PFSK-1 (cell line): ENCODE measurements around the gene POLE.

Experiments
- FOXP2 ChIP-seq: optimal IDR thresholded peaks from 2 replicates; pipeline ENCODE3; 2011; ENCODE audit warnings: borderline replicate concordance, control low read depth, inconsistent platforms; ENCODE audit not compliant: insufficient read depth; ENCODE audit errors: extremely low read length, extremely low read depth
- POLR2AphosphoS5 ChIP-seq: IDR thresholded peaks from 2 replicates; pipeline ENCODE4 v1.6.1; 2012; ENCODE audit warnings: low read depth, mild to moderate bottlenecking, control low read depth, low read length, moderate library complexity
- REST ChIP-seq, 2 experiments: IDR thresholded peaks; 2 replicates each; pipeline versions ENCODE4 v1.6.1 to v1.8.0; 2011 to 2012; ENCODE audit warnings: low read depth in 2 of 2, low read length in 2 of 2, control low read depth in 1 of 2, inconsistent platforms in 1 of 2, mild to moderate bottlenecking in 1 of 2, moderate library complexity in 1 of 2; ENCODE audit not compliant: insufficient read depth in 1 of 2
- SIN3A ChIP-seq: IDR thresholded peaks from 2 replicates; pipeline ENCODE4 v1.6.1; 2012; ENCODE audit warnings: mild to moderate bottlenecking, low read length, moderate library complexity, borderline replicate concordance; ENCODE audit not compliant: insufficient read depth
- TAF1 ChIP-seq: IDR thresholded peaks from 2 replicates; pipeline ENCODE4 v1.6.1; 2012; ENCODE audit warnings: low read length, control low read depth, borderline replicate concordance; ENCODE audit not compliant: insufficient read depth

The POLE gene

GRCh38 chr12:132646850-132647249 lies 40.3 kb downstream of the POLE start:
- TF ChIP-seq SIN3A: no peak
- no peak for TF ChIP-seq POLR2AphosphoS5
- TF ChIP-seq REST (IDR thresholded peaks at IDR 0.05; ENCODE audit: insufficient read depth in 1 of 2, low read depth in 2 of 2, low read length in 2 of 2): no peak
- TF ChIP-seq TAF1: no peak
- TF ChIP-seq FOXP2: no peak

GRCh38 chr12:132642846-132643835 lies 44.0 kb downstream of the POLE start:
- TF ChIP-seq POLR2AphosphoS5: peak; percentile 51; the same call in 1 of the 2 replicates
- no peak for TF ChIP-seq SIN3A

- no peak for TF ChIP-seq TAF1
- TF ChIP-seq POLR2AphosphoS5: no peak; the same call in 1 of the 2 replicates
- no peak for TF ChIP-seq REST (IDR thresholded peaks at IDR 0.05; ENCODE audit: insufficient read depth in 1 of 2, low read depth in 2 of 2, low read length in 2 of 2)
- no peak for TF ChIP-seq FOXP2
- no peak for TF ChIP-seq SIN3A
Observed at GRCh38 chr12:132641811-132642650, 45.1 kb downstream of the POLE start.

GRCh38 chr12:132640936-132641335 lies 46.2 kb downstream of the POLE start:
- TF ChIP-seq REST (IDR thresholded peaks at IDR 0.05; ENCODE audit: insufficient read depth in 1 of 2, low read depth in 2 of 2, low read length in 2 of 2): no peak
- no peak for TF ChIP-seq POLR2AphosphoS5
- no peak for TF ChIP-seq SIN3A
- TF ChIP-seq TAF1: no peak
- no peak for TF ChIP-seq FOXP2

GRCh38 chr12:132639956-132640520 lies 47.1 kb downstream of the POLE start:
- TF ChIP-seq SIN3A: no peak
- TF ChIP-seq POLR2AphosphoS5: no peak; the same call in 1 of the 2 replicates
- TF ChIP-seq REST (IDR thresholded peaks at IDR 0.05; ENCODE audit: insufficient read depth in 1 of 2, low read depth in 2 of 2, low read length in 2 of 2): no peak
- no peak for TF ChIP-seq FOXP2
- TF ChIP-seq TAF1: no peak
